ENCODE data around the gene SLC22A4.

DNA sequence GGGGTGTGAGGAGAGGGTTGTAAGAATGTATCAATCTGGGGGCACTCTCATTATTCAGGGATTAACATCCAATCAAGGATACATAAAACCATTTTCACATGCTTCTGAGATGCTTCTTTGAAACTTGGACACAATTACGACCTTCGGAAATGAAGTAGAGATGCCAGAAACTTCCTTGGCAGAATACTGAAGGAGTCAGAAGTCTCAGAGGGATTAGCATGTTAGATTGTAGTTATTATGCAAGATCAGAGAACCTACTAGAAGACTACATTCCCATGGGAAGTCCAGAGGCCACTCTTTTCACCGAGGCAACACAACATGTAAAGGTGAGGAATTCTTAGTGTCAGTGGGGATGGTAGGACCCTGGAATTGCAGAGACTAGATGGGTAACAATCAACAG is 5.1 kb upstream of the SLC22A4 start:
- TF ChIP-seq, protein P1, sequence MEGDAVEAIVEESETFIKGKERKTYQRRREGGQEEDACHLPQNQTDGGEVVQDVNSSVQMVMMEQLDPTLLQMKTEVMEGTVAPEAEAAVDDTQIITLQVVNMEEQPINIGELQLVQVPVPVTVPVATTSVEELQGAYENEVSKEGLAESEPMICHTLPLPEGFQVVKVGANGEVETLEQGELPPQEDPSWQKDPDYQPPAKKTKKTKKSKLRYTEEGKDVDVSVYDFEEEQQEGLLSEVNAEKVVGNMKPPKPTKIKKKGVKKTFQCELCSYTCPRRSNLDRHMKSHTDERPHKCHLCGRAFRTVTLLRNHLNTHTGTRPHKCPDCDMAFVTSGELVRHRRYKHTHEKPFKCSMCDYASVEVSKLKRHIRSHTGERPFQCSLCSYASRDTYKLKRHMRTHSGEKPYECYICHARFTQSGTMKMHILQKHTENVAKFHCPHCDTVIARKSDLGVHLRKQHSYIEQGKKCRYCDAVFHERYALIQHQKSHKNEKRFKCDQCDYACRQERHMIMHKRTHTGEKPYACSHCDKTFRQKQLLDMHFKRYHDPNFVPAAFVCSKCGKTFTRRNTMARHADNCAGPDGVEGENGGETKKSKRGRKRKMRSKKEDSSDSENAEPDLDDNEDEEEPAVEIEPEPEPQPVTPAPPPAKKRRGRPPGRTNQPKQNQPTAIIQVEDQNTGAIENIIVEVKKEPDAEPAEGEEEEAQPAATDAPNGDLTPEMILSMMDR (conservative IDR thresholded peaks at IDR 0.05 in 1 of 2, IDR thresholded peaks at IDR 0.05 in 1 of 2; ENCODE audit: extremely low read depth in 1 of 2, insufficient read depth in 1 of 2, low read depth in 1 of 2, low read length in 2 of 2), result no peak
- no peak for TF ChIP-seq EZH2 (IDR thresholded peaks at IDR 0.05; ENCODE audit: borderline replicate concordance, low read length)
